ENCODE data around the gene GALNT1.
A peak's percentile ranks its signal among the peaks of the same experiment; 100 is the strongest.

The GALNT1 gene

DNA sequence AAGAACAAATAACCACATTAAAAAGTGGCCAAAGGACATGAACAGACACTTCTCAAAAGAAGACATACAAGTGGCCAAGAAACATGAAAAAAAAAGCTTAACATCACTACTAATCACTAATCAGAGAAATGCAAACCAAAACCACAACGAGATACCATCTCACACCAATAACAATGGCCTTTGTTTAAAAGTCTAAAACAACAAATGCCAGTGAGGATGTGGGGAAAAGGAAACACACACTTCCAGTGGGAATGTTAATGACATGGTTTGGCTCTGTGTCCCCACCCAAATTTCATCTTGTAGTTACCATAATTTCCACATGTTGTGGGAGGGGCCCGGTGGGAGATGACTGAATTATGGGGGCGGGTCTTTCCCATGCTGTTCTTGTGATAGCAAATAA is 147.1 kb downstream of the GALNT1 start:
- DNase-seq: no peak

DNA sequence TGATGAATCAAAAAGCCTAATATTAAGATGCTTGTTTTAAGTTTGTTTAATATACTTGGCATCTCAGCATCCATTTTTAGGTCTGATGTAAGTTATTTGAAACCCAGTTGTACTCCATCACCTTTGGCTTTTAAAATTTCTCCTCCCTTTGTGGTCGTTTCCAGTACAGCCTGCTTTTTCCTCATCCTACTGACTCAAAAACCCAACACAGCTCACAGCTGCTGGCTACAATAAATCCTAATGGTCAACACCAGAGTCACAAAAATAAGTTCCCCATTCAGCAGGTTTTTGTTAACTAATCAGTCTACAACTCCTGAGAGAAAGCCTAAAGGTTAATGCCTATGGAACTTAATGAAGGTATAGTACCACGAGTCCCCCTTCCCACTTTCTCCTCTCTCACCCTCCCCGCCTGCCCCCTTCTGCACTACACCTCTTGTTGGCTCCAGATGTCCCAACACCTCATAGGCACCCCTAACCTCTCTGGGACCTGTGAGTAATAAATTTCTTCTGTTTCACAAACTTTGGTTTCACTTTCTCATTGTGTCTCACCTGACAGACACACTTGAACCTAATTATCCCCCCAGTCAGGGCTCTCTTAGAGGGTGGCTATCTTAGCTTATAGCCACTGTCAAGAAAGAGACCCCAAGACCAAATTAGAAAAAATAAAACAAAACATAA is 148.6 kb downstream of the GALNT1 start:
- DNase-seq: no peak

DNA sequence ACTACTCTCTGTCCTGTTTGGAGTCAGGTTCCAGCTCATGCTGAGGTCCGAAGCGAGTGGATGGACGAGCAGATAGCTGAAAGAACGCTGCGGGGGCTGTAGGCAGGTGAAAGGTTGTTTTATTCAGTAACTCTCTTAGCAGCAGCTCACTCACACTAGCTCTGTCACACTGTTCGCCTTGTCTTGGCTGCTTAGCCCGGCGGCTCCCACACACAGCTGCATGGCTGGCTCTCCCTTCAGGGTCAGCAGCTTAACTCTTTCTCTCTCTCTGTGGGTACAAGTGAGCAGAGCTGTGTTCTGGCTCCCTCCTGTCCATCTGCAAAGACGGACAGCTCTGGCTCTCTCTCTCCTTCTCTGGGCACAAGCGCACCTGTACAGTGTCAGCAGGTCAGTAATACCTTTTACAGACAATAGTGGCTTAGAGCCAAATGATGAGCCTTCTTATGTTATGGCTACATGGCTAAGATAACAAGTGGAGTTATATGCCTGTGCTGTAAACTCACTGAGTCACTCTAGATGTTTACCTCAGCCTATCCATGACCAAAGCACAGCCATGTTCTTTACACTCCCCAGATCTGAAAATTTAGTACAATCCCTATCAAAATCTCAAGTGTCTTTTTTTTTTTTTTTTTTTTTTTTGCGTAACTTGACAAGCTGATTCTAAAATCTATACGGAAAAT is 149.3 kb downstream of the GALNT1 start:
- DNase-seq: no peak

DNA sequence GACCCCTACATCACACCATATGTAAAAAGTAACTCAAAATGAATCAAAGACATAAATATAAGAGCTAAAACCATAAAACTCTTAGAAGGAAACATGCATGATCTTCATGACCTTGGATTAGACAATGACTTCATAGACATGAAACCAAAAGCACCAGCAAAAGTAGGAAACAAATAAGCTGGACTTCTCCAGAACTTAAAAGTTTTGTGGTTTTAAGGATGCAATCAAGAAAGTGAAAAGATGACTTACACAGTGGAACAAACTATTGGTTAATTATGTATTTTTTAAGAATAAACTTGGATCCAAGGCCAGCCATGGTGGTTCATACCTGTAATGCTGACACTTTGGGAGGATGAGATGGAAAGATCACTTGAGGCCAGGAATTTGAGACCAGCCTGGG is 150.2 kb downstream of the GALNT1 start:
- DNase-seq: no peak

DNA sequence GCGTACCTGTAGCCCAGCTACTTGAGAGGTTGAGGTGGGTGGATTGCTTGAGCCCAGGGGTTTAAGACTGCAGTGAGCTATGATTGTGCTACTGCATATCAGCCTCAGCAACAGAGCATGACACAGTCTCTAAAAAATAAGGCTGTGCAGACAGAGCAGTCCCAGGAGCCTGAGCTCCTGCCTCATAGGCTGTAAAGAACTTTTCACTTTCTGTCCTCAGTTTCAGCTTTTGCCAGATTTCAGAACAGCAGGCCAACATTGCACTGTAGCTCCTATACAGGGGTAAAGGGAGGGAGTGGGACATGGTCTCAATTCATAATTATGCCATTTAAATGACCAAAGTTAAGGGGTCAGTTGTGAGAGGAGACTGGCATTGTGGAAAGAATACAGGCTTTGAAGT is 150.6 kb downstream of the GALNT1 start:
- DNase-seq: no peak

DNA sequence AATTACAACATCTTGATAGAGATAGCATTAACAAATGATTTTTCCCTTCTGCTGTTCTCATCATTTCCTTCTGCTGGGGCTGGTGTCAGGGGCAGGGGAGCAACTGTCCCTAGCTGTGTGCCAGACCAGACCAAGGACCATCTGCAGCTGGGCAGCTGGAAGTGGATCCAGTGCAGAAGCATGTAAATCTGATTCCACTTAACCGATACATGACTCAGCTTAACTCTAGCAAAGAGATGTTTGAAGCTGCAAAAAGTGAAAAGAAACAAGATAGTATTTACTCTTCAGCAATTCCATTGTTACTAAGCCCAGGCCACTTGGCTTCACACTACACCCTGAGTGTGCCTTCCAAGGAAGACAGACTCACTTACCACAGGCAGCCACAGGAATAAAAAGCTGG is 151.1 kb downstream of the GALNT1 start:
- DNase-seq: no peak

DNA sequence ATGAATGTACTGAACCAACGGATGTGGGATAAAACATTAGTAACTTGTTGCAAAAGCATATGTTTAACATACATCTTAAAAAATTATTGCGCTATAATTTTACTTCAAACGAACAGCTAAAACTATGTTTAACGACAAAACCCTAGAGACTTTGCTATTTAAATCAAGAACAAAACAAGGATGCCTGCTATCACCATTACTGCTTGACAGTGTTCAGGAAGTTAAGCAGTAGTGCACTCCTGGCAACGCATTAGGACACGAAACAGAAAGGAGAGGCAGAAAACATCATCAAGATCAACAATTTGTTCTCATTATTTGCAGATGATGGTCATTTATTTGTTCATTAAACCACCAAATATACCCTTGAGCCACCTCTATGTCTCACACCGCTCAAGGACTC is 151.9 kb downstream of the GALNT1 start:
- no peak for DNase-seq

DNA sequence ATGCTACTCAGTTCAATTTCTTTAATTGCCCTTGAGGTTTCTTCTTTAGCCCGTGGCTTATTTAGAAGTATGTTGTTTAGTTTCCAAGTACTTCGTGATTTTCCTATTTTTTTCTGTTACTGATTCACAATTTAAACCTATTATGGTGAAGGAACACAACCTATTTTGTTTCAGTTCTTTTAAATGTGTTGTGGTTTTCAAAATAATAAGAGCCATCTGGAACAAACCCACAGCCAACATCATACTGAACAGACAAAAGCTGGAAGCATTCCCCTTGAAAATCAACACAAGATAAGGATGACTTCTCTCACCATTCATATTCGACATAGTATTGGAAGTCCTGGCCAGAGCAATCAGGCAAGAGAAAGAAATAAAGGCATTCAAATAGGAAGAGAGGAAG is 155.2 kb downstream of the GALNT1 start:
- DNase-seq: no peak

DNA sequence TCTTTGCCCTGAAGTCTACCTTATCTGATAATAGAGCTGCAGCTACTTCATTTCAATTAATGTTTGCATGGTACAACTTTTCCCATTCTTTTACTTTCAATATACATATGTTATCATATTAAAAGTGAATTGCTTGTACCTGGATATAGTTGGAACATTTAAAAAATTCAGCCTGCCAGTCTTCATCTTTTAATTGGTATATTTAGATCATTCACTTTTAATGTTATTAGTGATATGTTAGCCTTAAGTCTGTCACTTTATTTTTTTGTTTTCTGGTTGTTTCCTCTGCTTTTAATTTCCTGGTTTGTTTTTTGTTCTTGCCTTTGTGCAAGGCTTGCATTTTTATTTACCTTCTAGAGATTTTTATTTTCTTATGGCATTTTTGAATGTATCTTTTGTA is 158.2 kb downstream of the GALNT1 start:
- no peak for DNase-seq

DNA sequence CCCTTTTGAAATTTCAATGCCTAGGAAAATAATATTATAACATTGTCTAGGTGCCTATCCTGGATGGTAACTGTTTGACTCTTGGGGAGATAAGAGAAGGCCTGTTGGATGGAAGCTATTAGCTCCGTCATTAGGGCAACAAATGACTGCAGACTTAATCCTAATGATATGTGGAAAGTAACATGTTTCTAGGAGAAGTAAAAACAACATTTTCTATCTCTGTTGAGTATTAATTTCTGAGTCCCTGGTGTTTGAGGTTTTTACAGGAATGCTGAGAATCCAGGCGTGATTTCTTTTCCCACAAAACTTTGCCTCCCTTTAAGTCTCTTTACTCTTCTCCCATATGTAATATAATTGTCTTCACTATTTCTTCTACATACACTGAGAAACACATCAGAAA is 159.1 kb downstream of the GALNT1 start:
- DNase-seq: no peak

DNA sequence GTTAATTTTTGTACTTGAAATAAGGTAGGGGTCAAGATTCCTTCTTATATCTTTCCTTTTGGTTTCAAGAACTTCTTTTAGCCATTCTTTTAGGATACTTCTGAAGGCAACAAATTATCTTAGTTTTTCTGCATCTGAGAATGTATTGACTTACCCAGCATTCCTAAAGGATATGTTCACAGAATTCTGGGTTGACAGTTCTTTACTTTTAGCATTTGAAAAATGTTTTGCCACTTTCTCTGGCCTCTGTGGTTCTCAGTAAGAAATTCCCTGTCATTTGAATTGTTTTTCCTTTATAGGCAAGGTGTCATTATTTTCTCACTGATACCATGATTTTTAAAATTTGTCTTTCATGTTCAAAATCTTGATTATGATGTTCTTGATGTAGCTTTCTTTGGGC is 162.4 kb downstream of the GALNT1 start:
- DNase-seq: no peak

DNA sequence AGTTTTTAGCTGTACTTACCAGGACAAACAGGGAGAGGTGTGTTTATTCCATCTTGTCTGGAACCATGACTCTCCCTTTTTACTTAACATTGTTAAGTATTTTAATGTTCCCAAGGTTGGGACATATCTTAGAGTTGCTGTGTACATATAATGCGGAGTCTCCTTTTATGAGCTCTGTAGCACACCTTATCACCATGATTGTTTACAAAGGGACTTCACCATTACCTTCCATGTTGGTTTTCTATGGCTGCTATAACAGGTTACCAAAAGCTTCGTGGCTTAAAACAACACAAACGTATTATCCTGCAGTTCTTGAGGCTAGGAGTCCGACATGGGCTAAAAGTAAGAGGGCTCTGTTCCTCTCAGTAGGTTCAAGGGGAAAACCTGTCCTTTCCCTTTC is 164.3 kb downstream of the GALNT1 start:
- DNase-seq: no peak

DNA sequence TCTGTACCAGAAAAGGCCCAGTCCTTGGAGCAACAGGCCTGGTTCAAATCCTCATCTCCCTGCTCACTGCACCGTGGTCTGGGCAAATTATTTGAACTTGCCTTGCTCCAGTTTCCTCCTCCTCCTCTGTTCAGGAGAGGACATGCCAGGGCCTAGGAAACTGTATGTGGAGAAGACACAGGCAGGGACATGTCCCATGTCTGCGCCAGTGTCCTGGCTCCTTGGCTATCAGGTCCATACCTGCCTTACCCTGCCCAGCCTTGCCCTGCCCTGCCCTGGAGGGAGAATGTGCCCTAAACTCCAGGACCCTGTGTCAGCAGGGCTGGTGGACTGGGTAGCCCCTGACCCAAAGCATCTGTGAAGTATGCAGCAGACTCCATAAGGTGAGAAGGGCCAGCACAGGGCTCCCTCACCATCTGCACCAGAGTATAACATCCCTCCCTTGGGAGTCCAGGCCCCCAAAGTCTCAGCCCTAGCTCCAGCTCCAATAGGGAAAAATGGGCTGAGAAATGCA is 165.3 kb downstream of the GALNT1 start:
- DNase-seq: no peak

DNA sequence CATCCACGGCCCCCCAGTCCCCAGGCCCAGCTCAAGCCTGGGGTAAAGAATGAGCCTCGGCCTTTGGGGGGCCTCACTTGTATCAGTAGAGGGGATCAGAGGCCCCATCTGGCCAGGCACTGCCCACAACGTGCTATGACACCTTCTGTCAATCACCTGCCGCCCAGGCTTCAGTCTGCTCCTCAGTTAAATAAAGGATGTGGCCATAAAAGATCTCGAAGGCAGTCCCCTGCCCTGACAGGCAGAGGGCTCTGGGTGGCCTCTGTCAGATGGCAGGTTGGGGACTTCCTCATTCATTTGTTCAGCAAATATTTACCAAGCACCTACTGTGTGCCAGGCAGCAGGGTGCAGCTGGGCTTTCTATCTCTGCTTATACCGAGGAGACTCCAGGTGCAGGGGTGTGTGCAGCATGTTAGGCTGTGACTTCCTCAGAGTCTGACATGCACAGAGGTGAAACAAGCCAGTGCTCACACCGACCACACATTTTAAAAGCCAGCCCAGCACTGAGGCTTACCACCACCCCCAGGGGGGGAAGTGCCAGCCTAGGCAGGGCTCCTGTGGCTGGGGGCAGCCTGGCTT is 166.4 kb downstream of the GALNT1 start:
- DNase-seq: no peak

DNA sequence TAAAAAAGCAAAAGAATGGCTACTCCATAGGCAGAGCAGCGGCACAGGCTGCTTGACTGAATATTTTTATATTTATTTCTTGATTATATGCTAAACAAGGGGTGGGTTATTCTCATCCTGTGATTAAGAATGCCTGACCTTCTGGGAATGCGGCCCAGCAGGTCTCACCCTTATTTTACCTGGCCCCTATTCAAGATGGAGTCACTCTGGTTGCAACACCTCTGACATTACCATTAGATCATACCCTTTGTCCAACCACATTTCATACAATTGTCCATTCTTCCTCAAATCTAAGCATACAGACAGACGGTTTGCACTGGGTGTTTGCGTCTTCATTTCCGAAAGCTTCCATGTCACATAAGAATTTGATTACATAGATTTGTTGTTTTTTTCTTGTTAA is 168.2 kb downstream of the GALNT1 start:
- no peak for DNase-seq

DNA sequence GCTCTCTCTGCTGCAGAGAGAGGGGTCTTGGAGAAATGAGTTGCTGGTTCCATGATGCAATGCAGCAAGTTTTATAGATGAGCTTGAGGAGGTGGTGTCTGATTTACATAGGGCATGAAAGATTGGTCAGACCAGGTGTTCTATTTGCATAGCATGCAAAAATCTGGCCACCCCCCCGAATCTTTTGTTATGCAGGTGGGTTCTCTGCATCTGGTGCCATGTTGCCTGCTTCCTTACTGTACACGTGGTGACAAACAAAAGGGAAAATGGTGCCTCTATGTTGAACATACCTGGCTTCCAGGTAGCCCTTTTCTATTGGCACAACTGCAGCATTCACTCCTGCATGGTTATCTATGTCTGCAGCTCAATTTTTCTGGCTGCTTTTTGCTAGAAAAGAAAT is 169.4 kb downstream of the GALNT1 start:
- no peak for DNase-seq

DNA sequence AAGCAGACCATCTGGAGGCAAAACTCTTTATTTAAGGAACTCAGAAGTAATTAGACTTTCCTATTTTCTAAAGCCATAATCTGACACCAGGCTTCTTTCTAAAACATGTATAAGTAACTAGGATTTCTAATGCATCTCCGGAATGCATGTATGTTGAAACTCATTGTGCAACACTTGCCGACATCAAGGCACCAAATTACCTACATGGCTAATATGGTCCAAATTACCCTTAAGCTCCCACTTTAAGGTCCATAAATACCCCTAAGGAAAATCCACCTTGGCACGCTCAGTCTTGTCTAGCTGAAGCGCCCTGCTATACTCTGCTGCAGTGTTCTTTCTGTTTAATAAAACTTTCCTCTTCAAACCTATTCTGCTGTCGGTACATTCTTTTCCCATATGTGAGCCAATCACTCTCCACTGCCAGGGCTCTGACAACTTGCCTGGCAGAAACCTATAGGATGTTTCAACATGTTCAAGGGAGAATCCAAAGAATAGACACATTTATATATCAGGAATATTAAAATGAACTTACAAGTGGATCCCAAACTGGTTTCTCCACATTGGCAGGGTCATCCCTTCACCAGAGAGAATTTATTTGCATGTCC is 171.9 kb downstream of the GALNT1 start:
- no peak for DNase-seq

DNA sequence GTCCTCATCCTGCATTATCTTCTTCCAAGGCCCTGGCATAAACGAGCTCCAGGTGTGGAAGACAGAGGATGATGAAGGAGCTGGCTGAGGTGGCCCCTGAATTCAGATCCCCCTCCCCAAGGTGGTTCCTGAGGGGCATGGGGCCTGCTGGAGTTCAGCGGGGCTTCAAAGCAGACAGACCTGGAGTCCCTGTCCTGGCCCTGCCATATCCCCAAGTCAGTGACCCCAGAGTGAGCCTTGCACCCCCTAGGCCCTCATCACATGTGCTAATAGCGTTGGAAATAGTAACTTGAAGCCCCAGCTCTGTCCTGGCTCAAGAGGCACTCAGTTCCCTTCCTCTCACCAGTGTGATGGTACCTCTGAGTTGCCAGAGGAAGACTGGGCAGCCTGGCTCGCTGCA is 172.9 kb downstream of the GALNT1 start:
- no peak for DNase-seq

DNA sequence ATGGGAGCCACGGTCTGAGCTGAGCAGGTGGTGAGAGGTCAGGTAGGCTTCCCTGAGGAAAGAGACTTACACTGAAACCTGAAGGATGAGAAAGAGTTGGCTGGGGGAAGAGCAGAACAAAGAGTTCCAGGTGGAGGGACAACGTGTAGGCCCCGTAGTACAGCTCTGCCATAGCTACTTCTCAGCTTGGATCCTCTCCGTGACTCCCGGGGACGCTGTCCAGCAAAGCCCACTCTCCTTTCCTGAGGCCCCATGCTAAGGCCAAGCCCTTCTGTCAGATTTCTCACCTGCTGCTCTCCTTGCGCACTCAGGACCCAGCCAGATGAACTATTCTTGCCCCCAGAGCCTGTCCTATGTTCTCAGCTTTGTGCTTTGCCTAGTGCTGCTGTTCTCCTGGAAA is 173.8 kb downstream of the GALNT1 start:
- DNase-seq: no peak

DNA sequence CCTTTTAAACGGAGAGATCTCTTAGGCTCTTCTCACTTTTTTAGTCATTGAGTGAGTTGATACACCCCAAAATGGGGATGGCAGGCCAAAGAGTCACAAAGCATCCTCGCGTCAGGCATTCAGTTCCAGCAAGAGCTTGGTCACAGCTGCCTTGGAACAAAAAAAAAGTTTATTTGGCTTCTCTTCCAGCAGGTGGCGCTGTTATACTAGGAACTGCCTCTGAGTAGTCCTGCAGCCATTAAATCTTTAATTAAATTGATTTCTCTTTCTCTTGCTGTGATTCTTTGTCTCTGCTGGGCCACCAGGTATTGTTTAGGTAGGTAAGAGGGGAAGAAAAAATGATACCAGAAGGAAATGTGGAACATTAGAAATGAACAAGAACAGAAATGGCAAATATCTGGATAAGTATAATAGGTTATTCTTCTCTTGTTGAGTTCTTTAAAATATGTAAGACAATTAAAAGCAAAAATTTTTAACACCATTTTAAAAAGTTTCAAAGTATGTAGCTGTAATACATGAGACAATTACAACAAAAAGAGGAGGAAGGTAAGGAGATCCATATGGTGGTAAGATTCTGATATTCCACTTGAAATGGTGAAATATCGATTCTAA is 175.1 kb downstream of the GALNT1 start:
- peak; percentile 89 for DNase-seq
